Jurkat, Clone E6-1 (cell line): Measurements from ENCODE around the gene MAP3K7.
"Not testable (repeated sequence)": the region's sequence is repeated elsewhere in the genome, so short reads cannot be mapped to it uniquely, and the experiment has no call there.

Source experiments
- DNase-seq: peaks from one replicate; pipeline ENCODE4 v3.0.0-alpha.2; 2011; ENCODE audit warnings: low read depth, low spot score
- H3K4me3 ChIP-seq: 2 replicates; pipeline ENCODE4 v1.5.1; 2011; ENCODE audit warnings: mild to moderate bottlenecking, low read length, control low read depth, moderate library complexity

The MAP3K7 gene

DNA sequence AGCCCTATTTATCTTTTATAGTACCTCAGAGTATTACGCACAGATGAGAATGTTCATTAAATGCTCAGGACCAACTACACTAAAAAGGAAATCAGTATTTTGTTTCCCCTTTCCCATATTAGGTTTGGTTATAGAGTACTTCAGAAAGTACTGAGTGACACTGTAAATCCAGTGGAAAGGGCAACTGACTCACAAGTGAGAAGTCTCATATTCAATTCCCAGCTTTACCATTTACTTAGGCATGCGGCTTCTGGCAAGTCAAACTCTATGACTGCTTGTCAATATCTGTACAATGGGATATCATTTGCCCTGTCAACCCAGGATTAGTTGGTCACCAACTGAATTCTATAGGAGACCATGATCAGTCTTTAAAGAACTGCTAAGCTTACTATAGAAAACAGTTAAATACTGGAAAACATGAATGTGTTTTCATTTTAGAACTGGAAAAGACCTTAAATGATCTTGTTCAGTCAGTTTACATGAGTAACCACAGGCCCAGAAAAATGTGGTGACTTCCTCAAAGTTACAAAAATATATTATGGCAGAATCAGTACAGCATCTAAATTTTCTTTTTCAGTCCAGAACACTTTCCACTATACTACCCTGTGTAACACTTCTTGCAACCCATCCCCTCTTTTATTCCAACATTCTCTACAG, 3.6 kb downstream of the MAP3K7 start:
- no peak overlapping the region for H3K4me3 ChIP-seq
- no peak for DNase-seq

DNA sequence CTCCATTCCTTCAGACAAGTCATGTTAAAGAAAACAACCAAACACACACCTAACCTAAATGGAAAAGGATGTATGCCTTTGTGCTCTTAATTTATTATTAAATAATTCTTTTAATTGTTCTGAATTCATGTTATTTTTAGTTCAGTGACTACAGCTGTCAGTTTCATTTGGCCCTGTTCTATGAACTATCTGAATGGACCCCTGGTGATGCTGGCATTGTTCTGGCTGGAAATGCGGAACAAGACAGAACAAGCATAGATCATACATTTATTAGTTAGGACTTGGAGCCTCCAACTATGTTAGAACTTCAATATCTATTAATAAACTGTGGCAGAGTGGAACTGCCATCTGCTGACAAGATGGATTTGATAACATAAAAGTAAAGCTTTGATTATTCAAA, 5.7 kb downstream of the MAP3K7 start:
- DNase-seq, result no peak
- no peak overlapping the region for H3K4me3 ChIP-seq

- H3K4me3 ChIP-seq, result no peak overlapping the region
- DNase-seq, result no peak
These were observed 7.8 kb downstream of the MAP3K7 start for GRCh38 chr6:90578894-90579549.

- no peak overlapping the region for H3K4me3 ChIP-seq
- DNase-seq, result no peak
These were observed 11.6 kb downstream of the MAP3K7 start for GRCh38 chr6:90575267-90575666.

- peak; percentile 17 for DNase-seq
These were observed 12.3 kb downstream of the MAP3K7 start for GRCh38 chr6:90574610-90575009.

DNA sequence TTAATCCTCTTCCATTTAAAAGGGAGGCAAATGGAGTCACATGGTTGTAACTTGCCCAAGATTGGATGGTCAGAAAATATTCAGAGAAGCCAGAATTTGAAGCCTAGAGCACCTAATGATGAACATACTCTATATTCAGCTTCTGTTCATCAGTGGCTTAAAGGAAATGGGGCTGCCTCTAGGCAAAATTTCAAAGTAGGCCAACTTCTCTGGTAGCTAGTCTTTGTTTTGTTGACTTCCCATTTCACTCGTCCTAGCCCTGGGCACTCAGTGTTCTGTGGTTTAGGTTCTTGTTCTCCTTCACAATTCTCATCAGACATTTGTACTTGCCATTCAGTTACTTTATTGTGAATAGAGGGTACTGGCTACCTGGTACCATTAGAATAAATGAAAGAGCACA, 13.2 kb downstream of the MAP3K7 start:
- no peak for DNase-seq
- no peak overlapping the region for H3K4me3 ChIP-seq

More at GRCh38 chr6:90574610-90575009, 12.3 kb downstream of the MAP3K7 start:
- no peak overlapping the region for H3K4me3 ChIP-seq

DNA sequence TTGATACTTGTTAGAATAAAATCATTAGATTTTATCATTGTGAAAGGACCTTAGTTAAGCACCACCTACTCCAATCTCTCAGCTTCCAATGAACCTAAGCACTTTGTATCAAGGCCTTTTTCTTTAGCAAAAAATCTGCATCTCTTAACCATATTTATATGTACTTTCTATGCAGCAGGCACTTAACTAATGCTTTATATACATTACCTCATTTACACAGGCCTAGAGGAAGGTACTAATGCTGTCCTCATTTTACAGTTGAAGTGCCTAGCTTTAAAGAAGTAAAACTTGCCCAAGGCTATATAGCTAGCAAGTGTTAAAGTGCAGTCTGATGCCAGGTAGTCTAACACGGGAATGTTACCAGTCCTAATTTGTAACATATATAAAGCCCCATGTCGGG, 14.0 kb downstream of the MAP3K7 start:
- no peak for DNase-seq
- H3K4me3 ChIP-seq, result no peak overlapping the region

- DNase-seq, result no peak
- H3K4me3 ChIP-seq, result no peak overlapping the region
These were observed 17.6 kb downstream of the MAP3K7 start for GRCh38 chr6:90569223-90569622.

GRCh38 chr6:90567682-90568081, 19.2 kb downstream of the MAP3K7 start:
- not testable (repeated sequence) for DNase-seq, H3K4me3 ChIP-seq

DNA sequence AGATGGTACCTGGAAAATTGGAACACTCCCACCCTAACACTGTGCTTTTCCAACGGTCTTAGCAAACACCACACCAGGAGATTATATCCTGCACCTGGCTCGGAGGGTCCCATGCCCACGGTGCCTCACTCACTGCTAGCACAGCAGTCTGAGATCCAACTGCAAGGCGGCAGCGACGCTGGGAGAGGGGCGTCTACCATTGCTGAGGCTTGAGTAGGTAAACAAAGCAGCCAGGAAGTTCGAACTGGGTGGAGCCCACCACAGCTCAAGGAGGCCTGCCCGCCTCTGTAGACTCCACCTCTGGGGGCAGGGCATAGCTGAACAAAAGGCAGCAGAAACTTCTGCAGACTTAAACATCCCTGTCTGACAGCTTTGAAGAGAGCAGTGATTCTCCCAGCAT, 24.5 kb downstream of the MAP3K7 start:
- not testable (repeated sequence) for H3K4me3 ChIP-seq, DNase-seq

- DNase-seq, result no peak
- no peak overlapping the region for H3K4me3 ChIP-seq
These were observed 26.9 kb downstream of the MAP3K7 start for GRCh38 chr6:90559931-90560330.

- DNase-seq, result no peak
- no peak overlapping the region for H3K4me3 ChIP-seq
These were observed 29.9 kb downstream of the MAP3K7 start for GRCh38 chr6:90557006-90557405.

DNA sequence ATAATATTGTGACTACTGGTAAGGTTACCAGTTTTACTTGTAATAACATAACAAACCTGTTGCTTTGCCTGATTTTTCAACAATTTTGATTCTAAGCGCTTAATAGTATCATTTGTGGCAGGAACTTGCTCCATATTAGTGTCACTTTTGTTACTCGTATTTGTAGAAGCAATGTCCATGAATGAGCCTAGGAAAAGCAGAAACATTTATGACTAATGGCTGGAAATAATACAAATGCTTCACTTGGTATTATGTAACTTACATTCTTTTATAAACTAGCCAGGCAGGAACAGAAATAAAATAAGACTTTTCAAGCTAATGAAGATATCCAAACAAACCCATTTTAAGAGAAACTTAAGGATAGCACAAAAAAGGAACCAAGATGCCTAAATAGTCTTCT, 38.9 kb downstream of the MAP3K7 start:
- DNase-seq, result no peak
- H3K4me3 ChIP-seq, result no peak overlapping the region

GRCh38 chr6:90547079-90547478, 39.8 kb downstream of the MAP3K7 start:
- DNase-seq, result no peak
- no peak overlapping the region for H3K4me3 ChIP-seq

DNA sequence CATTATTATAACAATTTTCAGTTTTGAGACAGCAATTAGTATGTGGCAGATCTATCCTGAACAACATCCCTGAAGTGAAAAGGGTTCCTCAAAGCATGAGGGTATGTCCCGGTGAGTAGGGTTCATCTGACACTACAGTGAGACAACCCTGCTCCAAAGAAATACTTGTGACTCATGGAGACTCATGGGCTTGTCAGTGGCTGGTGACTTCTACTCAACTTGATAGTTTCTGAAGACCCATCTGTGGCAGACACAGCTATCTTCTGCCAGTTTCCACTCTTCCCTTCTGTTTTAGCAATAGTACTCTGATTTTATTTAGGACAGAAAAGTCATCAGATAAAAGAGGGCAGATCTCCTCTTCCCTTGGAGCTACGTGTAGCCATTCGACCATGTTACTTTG, 41.4 kb downstream of the MAP3K7 start:
- no peak overlapping the region for H3K4me3 ChIP-seq
- DNase-seq, result no peak

GRCh38 chr6:90544741-90545140, 42.1 kb downstream of the MAP3K7 start:
- no peak for DNase-seq
- no peak overlapping the region for H3K4me3 ChIP-seq

DNA sequence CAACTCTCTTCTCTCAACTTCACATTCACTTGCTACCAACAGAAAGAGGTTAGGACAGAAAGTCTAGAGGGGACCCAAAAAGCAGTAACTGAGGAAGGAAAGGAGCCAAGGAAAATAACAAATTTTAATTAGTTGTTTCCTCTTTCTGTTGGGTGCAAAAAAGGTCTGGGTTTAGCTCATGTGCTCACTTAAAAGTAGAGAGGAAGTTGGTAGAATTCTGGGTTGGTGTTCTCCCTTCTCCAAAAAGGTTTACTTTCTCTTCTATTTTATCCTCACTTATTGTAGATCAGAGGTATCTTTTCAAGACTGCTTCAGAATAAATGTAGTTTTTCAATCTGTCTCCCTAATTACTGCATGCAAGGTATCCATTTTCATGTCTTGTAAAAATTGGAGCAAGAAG, 42.8 kb downstream of the MAP3K7 start:
- DNase-seq, result no peak
- H3K4me3 ChIP-seq, result no peak overlapping the region

DNA sequence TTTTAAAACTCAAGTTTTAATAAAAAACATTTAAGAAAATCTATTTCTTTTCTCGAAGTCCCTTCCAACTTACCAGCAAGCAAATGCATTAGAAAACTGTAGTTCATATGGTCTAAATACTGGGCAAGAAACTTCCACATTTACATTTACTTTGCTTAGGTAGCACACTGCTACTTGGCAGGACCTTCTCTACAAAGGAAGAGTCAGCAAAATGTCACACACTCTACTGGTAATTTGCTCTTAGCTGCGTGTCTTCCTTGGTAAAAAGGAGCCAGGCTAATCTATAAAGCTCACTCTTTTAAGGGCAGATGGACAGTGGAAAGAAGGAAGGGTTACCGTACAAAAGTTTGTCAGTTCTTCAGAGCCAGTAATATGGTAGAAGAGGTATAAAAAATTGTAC, 45.7 kb downstream of the MAP3K7 start:
- no peak for DNase-seq
- H3K4me3 ChIP-seq, result no peak overlapping the region

GRCh38 chr6:90538278-90539046, 48.4 kb downstream of the MAP3K7 start:
- no peak overlapping the region for H3K4me3 ChIP-seq
- no peak for DNase-seq

DNA sequence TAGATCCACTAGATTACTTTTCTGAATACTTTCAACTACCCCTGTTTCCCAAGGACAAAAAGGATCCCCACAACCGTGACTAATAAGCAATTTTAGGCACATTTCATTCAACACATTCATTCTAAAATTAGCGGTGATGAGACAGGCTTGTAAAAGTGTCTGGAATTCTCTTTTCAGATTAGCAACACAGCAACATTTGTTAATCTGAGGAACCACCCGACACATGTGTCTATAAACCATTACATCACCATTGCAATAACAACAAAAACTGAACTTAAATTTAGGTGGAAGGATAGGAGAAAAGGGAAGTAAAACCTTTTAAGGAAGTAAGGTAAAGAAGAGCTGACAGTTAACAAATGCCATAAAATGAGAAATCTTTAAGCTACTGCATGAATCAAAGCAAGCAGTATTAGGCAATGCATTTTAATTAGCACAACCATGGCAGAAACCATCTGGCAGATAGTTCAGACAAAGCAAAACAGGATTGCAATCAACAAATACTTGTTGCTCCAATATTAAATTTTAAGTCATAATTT, 49.1 kb downstream of the MAP3K7 start:
- no peak overlapping the region for H3K4me3 ChIP-seq
- no peak for DNase-seq
